Left lobe of liver (tissue), 2 donors: ENCODE results near the gene RAPGEF6. TPM values are rescaled to one million over a fixed set of nuclear protein-coding genes. Genes with fewer than 3 reads are reported as not detected.
A peak's percentile ranks its signal among the peaks of the same experiment; 100 is the strongest.
"Not testable (repeated sequence)": the region's sequence is repeated elsewhere in the genome, so short reads cannot be mapped to it uniquely, and the experiment has no call there.

Experiments used
- ATAC-seq: fragments of 200-7000 bp; cut with Tn5 transposase; one replicate; pipeline ENCODE4 v1.9.1; 2020; ENCODE audit warnings: mild to moderate bottlenecking, moderate library complexity
- DNase-seq: peaks from one replicate; pipeline ENCODE4 v3.0.0-alpha.2; 2020; ENCODE audit warnings: low spot score
- total RNA-seq: library from RNA; stranded (reverse); gene quantifications from one replicate; pipeline ENCODE4 v1.2.1, GENCODE V29; 2021
- donor health status: DM: no; HTN: no; CAD: no; lungs with moderate emphysema.
- donor health status: DM: no; HTN: yes; CAD: no.

RAPGEF6 gene
- total RNA-seq: 3.9 TPM

GRCh38 chr5:131634996-131635683 is at the start of gene RAPGEF6:
Gene RAPGEF6, minus strand, starts transcription at chr5:131635229. Its CDS starts 199 bp downstream, at chr5:131635030.
- peak; percentile 89 for ATAC-seq

GRCh38 chr5:131684595-131684994 is 49.6 kb upstream of the RAPGEF6 start:
- no peak for DNase-seq
- ATAC-seq: peak; percentile 88

More at GRCh38 chr5:131634996-131635683, at the start of gene RAPGEF6:
- peak; percentile 98 for DNase-seq

- ATAC-seq: no peak
- no peak for DNase-seq
Measured at GRCh38 chr5:131684051-131684450, 49.0 kb upstream of the RAPGEF6 start.

GRCh38 chr5:131682826-131683225 is 47.8 kb upstream of the RAPGEF6 start:
- ATAC-seq (no peak), DNase-seq (no peak)

- no peak for DNase-seq
- no peak for ATAC-seq
Measured at GRCh38 chr5:131682175-131682574, 47.1 kb upstream of the RAPGEF6 start.

- ATAC-seq (no peak), DNase-seq (no peak)
Measured at GRCh38 chr5:131679911-131680310, 44.9 kb upstream of the RAPGEF6 start.

GRCh38 chr5:131678273-131678672 is 43.2 kb upstream of the RAPGEF6 start:
- DNase-seq, ATAC-seq: not testable (repeated sequence)

GRCh38 chr5:131677115-131677514 is 42.1 kb upstream of the RAPGEF6 start:
- DNase-seq (no peak), ATAC-seq (peak; percentile 66)

GRCh38 chr5:131672776-131673175 is 37.7 kb upstream of the RAPGEF6 start:
- DNase-seq: no peak
- no peak for ATAC-seq

- DNase-seq (no peak), ATAC-seq (peak; percentile 93)
Measured at GRCh38 chr5:131671994-131672655, 37.1 kb upstream of the RAPGEF6 start.

- no peak for ATAC-seq
- no peak for DNase-seq
Measured at GRCh38 chr5:131671409-131671808, 36.4 kb upstream of the RAPGEF6 start.

- DNase-seq (no peak), ATAC-seq (no peak)
Measured at GRCh38 chr5:131664929-131665328, 29.9 kb upstream of the RAPGEF6 start.

GRCh38 chr5:131661933-131662332 is 26.9 kb upstream of the RAPGEF6 start:
- ATAC-seq: no peak

GRCh38 chr5:131659841-131660240 is 24.8 kb upstream of the RAPGEF6 start:
- ATAC-seq (no peak), DNase-seq (no peak)

More at GRCh38 chr5:131661933-131662332, 26.9 kb upstream of the RAPGEF6 start:
- DNase-seq: no peak

GRCh38 chr5:131659290-131659689 is 24.3 kb upstream of the RAPGEF6 start:
- no peak for DNase-seq
- ATAC-seq: no peak

- ATAC-seq (no peak), DNase-seq (no peak)
Measured at GRCh38 chr5:131654776-131655175, 19.7 kb upstream of the RAPGEF6 start.

- peak; percentile 75 for ATAC-seq
- DNase-seq: no peak
Measured at GRCh38 chr5:131654309-131654708, 19.3 kb upstream of the RAPGEF6 start.

GRCh38 chr5:131649161-131649560 is 14.1 kb upstream of the RAPGEF6 start:
- ATAC-seq (no peak), DNase-seq (no peak)

- no peak for ATAC-seq
Measured at GRCh38 chr5:131647048-131647769, 12.2 kb upstream of the RAPGEF6 start.

GRCh38 chr5:131644822-131645221 is 9.8 kb upstream of the RAPGEF6 start:
- no peak for DNase-seq
- no peak for ATAC-seq

More at GRCh38 chr5:131647048-131647769, 12.2 kb upstream of the RAPGEF6 start:
- no peak for DNase-seq

GRCh38 chr5:131644370-131644769 is 9.3 kb upstream of the RAPGEF6 start:
- ATAC-seq (no peak), DNase-seq (no peak)

GRCh38 chr5:131641494-131641893 is 6.5 kb upstream of the RAPGEF6 start:
- ATAC-seq: no peak
- no peak for DNase-seq
